Measurements from ENCODE around the gene LSAMP. TPM values are rescaled to one million over a fixed set of nuclear protein-coding genes. Genes with fewer than 3 reads are reported as not detected.

The LSAMP gene
- total and polyA plus RNA-seq, 2 of the 4 experiments (the other 2 are of a cell fraction) = 7.9 to 8.0 TPM

GRCh38 chr3:116417151-116417550, 28.1 kb downstream of the LSAMP start:
- H2BK20ac ChIP-seq (ENCODE audit: low read depth, low read length) = no peak overlapping the region
- H2AFZ ChIP-seq (replicated peaks; ENCODE audit: low read length, poor library complexity) = no peak overlapping the region
- no peak overlapping the region for H4K91ac ChIP-seq (ENCODE audit: insufficient read depth, low read depth, low read length)
- no peaks in the 10 kb centered on the region; the same call in 1 of the 2 replicates for H3K4me1 ChIP-seq (ENCODE audit: control insufficient read depth, insufficient read depth, low read length)
- no peaks in the 10 kb centered on the region for H3K9me1 ChIP-seq (ENCODE audit: insufficient read depth, low read length)
- H2BK5ac ChIP-seq (ENCODE audit: low read depth, low read length, poor library complexity, severe bottlenecking) = no peak overlapping the region
- ChIA-PET CTCF (no interaction called here), POLR2A (ENCODE audit: unreplicated experiment) (no interaction called here)
- no peaks in the 10 kb centered on the region for H3K79me1 ChIP-seq (ENCODE audit: low read depth in 1 of 2, low read length in 2 of 2)
- in situ Hi-C loops (cut with MboI; ENCODE audit: low sequenced_read_pairs) = no loop called here
- H3K4me2 ChIP-seq (ENCODE audit: low read depth, low read length) = no peak overlapping the region
- H3K4me3 ChIP-seq (ENCODE audit: insufficient read depth, low read depth, low read length) = no peak overlapping the region
- H4K5ac ChIP-seq (ENCODE audit: low read depth, low read length) = no peak overlapping the region
- no peak overlapping the region for H3K27ac ChIP-seq (ENCODE audit: insufficient read depth, low read length)
- TF ChIP-seq RCOR1 (IDR thresholded peaks at IDR 0.05; ENCODE audit: insufficient replicate concordance, low read length) (no peak), POLR2A (IDR thresholded peaks at IDR 0.05; ENCODE audit: low read depth, low read length) (no peak), BHLHE40 (IDR thresholded peaks at IDR 0.05; ENCODE audit: low read depth, low read length) (no peak), RAD21 (IDR thresholded peaks at IDR 0.05; ENCODE audit: low read length) (no peak), RFX5 (IDR thresholded peaks at IDR 0.05; ENCODE audit: low read depth, low read length) (no peak), FOS (IDR thresholded peaks at IDR 0.05; ENCODE audit: low read depth, low read length) (no peak), MXI1 (IDR thresholded peaks at IDR 0.05; ENCODE audit: borderline replicate concordance, low read depth, low read length) (no peak), NFE2L2 (IDR thresholded peaks at IDR 0.05; ENCODE audit: low read depth, low read length) (no peak), CEBPB (IDR thresholded peaks at IDR 0.05; ENCODE audit: low read depth, low read length) (no peak)
- TF ChIP-seq, protein P1, sequence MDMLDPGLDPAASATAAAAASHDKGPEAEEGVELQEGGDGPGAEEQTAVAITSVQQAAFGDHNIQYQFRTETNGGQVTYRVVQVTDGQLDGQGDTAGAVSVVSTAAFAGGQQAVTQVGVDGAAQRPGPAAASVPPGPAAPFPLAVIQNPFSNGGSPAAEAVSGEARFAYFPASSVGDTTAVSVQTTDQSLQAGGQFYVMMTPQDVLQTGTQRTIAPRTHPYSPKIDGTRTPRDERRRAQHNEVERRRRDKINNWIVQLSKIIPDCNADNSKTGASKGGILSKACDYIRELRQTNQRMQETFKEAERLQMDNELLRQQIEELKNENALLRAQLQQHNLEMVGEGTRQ (IDR thresholded peaks at IDR 0.05; ENCODE audit: low read depth, low read length) = no peak
- intact Hi-C loops (cut with micrococcal nuclease) = no loop called here
- no peaks in the 10 kb centered on the region for H4K20me1 ChIP-seq (ENCODE audit: insufficient read depth, low read length)
- no peak overlapping the region for H2AK5ac ChIP-seq (ENCODE audit: low read depth, low read length)
- H3K23ac ChIP-seq (ENCODE audit: low read depth, low read length) = no peak overlapping the region
- dilution Hi-C loops (cut with HindIII; ENCODE audit: low sequenced_read_pairs, unreplicated experiment) = no loop called here
- H3K9me3 ChIP-seq (ENCODE audit: control insufficient read depth, insufficient read depth, low read length) = no peaks in the 10 kb centered on the region
- BruUV-seq (replicated peaks) = no TSS peak
- no peaks in the 10 kb centered on the region for H3K36me3 ChIP-seq (ENCODE audit: control insufficient read depth, insufficient read depth, low read length)
- no peak overlapping the region for H4K8ac ChIP-seq (ENCODE audit: low read depth in 2 of 2, low read length in 2 of 2)
- no peak overlapping the region for H2BK120ac ChIP-seq (ENCODE audit: low read depth, low read length)
- H2BK15ac ChIP-seq (ENCODE audit: low read depth, low read length) = no peak overlapping the region
- H3K14ac ChIP-seq (replicated peaks; ENCODE audit: low read depth, low read length) = no peak overlapping the region
- WGBS, 2 experiments (ENCODE audit: extremely low coverage in 2 of 2, insufficient read length in 1 of 2) = no CpG with 5 or more reads among the region's 1 CpG
- no peak overlapping the region for H3K18ac ChIP-seq (ENCODE audit: low read depth, low read length)
- H3K27me3 ChIP-seq (ENCODE audit: control insufficient read depth, insufficient read depth, low read length) = no peaks in the 10 kb centered on the region
- ATAC-seq (ENCODE audit: low read depth) = no peak
- H3K4ac ChIP-seq (ENCODE audit: low read depth, low read length) = no peak overlapping the region
- no peak overlapping the region for H3K56ac ChIP-seq (ENCODE audit: extremely low read depth, insufficient read depth, low read length)
- H3K9ac ChIP-seq (ENCODE audit: low read depth, low read length) = no peak overlapping the region
- no peak overlapping the region for H2AK9ac ChIP-seq (replicated peaks; ENCODE audit: low read depth, low read length, poor library complexity)
- DNase-seq = no peak
